Measurements from ENCODE around the gene LPAR1.

The LPAR1 gene

GRCh38 chr9:110999379-110999778 lies 38.9 kb downstream of the LPAR1 start:
- DNase-seq (ENCODE audit: low read depth) = no peak

GRCh38 chr9:110997847-110998246 lies 40.4 kb downstream of the LPAR1 start:
- no peak for DNase-seq (ENCODE audit: low read depth)

DNA sequence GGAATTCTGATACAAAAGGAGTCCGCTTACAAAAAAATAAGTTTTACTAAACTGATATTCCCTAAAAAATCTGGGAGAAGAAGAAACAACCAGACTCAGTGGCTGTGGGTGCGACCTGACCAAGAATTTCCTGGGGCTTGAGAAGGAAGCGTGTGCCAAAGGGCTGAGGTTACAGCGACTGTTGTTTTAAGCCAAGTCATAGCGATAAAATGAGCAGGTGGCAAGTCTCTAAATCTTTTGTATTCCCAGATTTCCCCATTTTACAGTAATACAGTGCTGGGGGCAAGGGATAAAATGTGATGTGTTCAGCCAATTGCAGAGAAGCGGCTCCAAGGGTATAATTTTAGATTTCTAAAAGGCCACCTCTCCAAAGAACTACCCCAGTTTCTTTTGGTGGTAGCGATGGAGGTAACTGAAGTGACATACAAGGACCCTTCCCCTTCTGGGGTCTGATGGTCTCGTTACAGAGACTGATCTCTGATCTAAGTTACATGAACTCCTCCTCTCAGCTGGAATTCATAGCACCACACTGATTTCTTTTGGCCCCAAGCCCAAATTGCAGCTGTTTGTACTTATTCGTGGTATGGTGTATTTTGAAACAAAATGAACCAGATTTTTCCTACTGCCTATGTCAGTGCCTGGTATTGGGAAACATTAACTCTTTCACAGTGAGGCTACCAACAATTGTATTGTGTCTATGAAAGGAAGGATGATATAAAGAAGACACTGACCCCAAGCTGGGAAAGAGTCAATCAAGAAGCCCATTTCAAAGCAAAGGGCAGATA lies 41.6 kb downstream of the LPAR1 start:
- DNase-seq (ENCODE audit: low read depth) = peak; percentile 87

- DNase-seq (ENCODE audit: low read depth) = peak; percentile 92
Measured at GRCh38 chr9:110995420-110996340, 42.6 kb downstream of the LPAR1 start.

GRCh38 chr9:110994771-110995241 lies 43.5 kb downstream of the LPAR1 start:
- DNase-seq (ENCODE audit: low read depth) = no peak

- no peak for DNase-seq (ENCODE audit: low read depth)
Measured at GRCh38 chr9:110990481-110990880, 47.8 kb downstream of the LPAR1 start.

DNA sequence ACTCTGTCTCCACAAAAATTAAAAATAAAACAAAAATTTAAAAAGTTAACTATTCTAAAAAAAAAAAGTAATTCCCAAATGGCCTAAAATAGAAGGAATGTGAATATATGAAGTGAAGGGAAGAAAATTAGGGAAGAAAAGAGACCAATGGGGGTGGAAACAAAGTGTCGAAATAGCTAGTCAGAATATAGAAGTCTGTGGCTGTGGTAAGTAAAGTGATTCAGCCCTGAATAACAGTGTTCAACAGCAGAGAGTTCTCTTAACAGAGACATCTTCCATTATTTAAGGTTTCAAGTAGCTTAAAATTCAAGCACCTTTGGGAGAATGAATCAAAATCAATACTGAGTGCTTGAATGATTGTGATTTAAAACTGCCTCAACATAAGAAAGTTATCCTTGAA lies 51.7 kb downstream of the LPAR1 start:
- DNase-seq (ENCODE audit: low read depth) = peak; percentile 26

DNA sequence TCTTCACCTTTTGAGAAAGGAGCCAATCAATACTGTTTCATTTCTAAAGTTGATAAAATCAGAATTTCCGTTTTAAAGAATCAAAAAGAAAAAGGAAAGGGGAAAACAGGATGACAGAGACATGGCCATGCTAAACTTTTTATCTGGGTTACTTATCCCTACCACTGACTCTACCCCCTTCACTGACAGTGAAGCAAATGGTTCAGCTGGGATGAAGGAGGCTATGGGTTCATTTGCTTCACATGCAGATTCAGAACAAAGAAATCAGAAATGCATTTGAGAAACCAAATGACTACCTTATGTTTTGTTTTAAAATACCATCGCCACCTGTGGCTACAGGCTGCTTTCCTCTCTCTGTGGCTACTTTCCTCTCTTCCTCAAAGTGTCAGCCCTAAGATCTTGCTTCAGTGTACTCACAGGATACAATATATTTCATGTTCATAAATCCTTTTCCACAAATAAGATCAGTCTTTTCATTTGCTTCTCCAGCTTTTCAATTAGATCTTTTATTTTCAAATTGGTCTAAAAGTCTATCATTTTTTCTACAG lies 53.3 kb downstream of the LPAR1 start:
- no peak for DNase-seq (ENCODE audit: low read depth)

GRCh38 chr9:110980261-110980660 lies 58.0 kb downstream of the LPAR1 start:
- no peak for DNase-seq (ENCODE audit: low read depth)

DNA sequence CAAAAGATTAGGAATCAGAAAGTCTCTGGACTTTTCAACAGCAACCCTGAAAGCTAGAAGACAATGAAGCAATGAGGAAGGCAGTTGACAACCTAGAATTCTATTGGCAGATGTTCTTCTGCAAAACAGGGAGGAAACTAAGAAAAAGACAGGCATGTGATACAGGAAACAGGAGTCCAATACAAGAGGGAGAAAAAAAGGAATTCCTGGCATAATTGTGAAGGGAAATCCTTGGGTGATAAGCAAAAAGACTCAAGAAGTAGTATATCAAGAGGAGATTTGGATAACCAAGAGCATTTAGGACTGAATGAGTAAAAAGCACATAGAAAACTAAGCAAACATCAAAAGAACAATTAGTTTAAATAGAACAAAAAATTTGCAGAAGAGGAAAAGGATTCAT lies 58.6 kb downstream of the LPAR1 start:
- DNase-seq (ENCODE audit: low read depth) = peak; percentile 24

GRCh38 chr9:110978516-110978915 lies 59.8 kb downstream of the LPAR1 start:
- peak; percentile 65 for DNase-seq (ENCODE audit: low read depth)

DNA sequence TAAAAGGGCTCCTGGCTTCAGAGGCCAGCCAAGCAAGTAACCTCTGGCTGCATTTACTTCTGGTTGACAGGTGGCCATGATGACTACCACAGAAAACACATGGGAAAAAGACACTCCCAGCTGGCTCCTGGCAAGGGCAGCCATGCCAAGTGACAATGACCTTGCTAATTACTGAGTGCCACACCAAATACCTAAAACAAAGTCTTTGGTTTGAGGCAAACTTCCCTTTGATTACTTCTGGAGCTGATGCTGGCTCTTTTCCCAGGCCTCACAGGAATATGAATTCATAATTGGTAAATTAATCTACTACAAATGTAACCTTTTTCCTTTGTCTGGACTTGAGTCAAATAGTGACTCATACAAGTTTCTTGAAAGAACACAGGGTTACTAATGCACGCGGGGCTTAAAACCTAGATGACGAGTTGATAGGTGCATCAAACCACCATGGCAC lies 61.0 kb downstream of the LPAR1 start:
- DNase-seq (ENCODE audit: low read depth) = peak; percentile 83

DNA sequence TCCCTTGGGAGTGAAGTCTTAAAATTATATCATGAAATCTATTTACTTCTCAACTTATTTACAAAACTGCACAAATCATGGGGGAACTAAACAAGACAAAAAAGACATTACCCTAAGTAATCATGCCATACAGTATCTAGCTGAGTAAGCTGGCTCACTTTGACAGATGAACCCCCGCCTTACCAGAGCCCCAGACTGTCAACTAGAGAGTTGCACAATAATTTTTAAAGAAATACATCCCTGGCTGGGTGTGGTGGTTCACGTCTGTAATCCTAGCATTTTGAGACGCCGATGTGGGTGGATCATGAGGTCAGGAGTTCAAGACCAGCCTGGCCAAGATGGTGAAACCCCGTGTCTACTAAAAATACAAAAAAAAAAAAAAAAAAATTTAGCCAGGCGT lies 62.3 kb downstream of the LPAR1 start:
- peak; percentile 89 for DNase-seq (ENCODE audit: low read depth)

- peak; percentile 37 for DNase-seq (ENCODE audit: low read depth)
Measured at GRCh38 chr9:110975278-110975677, 63.0 kb downstream of the LPAR1 start.

- no peak for DNase-seq (ENCODE audit: low read depth)
Measured at GRCh38 chr9:110971705-110972104, 66.6 kb downstream of the LPAR1 start.

- no peak for DNase-seq (ENCODE audit: low read depth)
Measured at GRCh38 chr9:110971234-110971633, 67.0 kb downstream of the LPAR1 start.

DNA sequence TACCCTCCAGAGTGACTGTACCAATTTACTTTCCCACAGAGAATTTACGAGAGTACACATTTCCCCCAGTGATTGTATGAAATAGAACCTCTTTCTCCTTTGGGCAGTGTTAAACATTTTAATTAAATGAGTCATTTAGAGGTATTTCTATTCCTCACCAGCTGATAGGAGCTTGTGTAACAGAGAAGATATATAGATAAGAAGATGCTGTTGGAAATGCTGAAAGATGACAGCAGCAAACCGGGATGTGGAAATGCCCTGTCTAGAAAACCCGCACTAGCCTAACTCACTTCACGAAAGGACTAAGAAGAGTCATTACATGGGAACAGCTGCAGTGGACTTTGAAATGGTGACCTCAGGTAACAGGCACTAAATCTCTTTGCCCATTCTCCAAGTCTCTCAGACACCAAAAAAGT lies 68.3 kb downstream of the LPAR1 start:
- DNase-seq (ENCODE audit: low read depth) = peak; percentile 94

DNA sequence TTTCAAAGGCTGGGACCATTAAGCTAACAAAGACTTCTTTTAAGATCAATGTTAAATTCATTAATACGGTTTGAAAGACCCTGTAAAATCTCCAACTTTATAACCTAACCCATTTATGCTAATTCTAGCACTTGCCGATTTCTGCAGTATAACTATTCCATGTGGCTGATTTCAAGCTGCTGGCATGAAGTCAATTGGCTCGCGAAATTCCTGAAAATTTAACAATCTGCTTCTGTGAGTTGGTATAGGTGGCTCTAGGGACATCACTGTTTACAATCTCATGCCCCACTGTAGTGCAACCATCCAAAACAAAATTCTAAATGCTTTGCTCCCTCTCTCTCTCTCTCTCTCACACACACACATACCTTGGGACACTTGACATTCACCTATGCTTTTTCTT lies 70.2 kb downstream of the LPAR1 start:
- no peak for DNase-seq (ENCODE audit: low read depth)

DNA sequence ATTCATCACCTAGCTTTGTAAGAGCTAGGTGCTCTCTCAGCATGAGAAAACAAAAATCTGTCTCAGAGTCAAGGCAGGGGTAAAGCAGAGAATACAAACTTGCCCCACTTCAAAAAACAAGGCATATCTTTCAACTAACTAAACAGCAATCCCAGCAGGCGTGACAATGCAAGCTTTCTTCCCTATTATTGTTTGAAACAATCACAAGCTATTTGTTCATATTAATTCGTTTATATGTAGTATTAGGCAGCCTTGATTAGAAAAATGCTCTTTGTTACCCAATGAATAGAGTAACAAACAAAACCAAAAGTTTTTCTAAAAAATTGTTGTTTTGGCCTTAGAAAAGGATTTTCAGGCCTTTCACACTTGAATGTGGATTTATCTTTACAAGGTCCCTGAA lies 71.1 kb downstream of the LPAR1 start:
- DNase-seq (ENCODE audit: low read depth) = no peak

DNA sequence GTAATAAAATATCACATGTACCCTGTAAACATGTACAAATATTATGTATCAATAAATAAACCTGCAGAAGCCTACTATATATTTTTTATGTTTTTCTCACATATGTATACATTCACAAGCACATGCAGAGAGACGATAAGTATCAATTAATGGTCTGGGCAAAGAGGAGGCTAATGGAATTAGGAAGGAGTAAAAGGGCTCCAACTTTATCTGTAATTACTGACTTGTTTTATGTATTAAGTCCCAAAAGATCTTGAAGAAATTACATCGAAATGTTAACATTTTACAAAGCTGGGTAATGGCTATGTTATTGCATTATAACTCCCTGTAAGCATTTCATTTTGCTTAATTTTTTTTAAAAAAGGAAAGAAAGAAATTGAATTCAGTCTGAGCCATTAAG lies 78.0 kb downstream of the LPAR1 start:
- DNase-seq (ENCODE audit: low read depth) = no peak

DNA sequence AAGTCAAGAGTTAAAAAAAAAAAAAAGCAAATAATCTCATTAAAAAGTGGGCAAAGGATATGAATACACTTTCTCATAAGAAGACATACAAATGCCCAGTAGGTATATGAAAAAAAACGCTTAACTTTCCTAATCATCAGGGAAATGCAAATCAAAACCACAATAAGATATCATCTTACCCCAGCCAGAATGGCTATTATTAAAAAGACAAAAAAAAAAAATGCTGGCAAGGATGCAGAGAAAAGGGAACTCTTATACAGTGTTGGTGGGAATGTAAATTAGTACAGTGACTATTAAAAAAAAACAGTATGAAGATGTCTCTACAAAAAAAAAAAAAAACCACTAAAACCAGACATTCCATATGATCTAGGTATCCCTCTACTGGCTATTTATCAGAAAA lies 79.4 kb downstream of the LPAR1 start:
- DNase-seq (ENCODE audit: low read depth) = no peak

DNA sequence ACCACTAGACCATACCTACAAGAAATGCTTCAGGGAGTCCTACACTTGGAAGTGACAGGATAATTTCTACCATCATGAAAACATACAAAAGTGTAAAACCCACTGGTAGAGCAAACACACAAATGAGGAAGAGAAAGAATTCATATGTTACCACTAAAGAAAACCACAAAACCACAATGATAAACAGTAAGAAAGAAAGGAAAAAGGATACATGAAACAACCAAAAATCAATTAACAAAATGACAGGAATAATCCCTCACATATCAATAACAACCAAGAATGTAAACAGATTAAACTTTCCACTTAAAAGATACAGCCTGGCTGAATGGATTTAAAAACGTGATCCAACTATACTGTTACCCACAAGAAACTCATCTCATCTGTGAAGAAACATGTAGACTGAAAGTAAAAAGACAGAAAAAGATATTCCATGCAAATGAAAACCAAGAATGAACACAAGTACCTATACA lies 83.4 kb downstream of the LPAR1 start:
- peak; percentile 71 for DNase-seq (ENCODE audit: low read depth)

DNA sequence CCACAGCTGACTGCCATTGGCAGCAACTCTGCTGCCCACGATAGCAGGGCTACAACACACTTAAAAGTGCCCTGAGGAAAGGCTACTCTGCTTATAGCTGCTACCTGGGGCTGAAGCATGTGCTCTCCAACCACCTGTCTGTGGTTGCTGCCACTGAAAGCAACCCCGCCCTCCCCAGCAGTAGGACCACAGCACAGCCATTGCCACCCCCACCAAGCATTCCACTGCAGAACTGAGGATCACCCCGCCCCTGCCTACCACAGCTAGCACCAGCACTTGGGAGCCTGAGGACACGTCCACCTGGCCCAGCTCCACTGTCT lies 85.8 kb downstream of the LPAR1 start:
- no peak for DNase-seq (ENCODE audit: low read depth)
